ENCODE results near the gene MGME1. TPM values are rescaled to one million over a fixed set of nuclear protein-coding genes. Genes with fewer than 3 reads are reported as not detected.

Gene MGME1
- total and polyA plus RNA-seq, 2 of the 13 experiments (the other 11 are each of a cell fraction or from before 2014, with no cell fraction given) = 36.7 to 66.6 TPM

- TF ChIP-seq HNF4G (IDR thresholded peaks at IDR 0.05; ENCODE audit: borderline replicate concordance, low read depth, low read length) (no peak), HNF4G (CRISPR knock-in tag; IDR thresholded peaks at IDR 0.05; ENCODE audit: borderline replicate concordance, low read depth) (no peak), DPF2 (CRISPR knock-in tag; IDR thresholded peaks at IDR 0.05; ENCODE audit: borderline replicate concordance, low read depth) (no peak), NFRKB (IDR thresholded peaks at IDR 0.05) (no peak), PRDM15 (CRISPR knock-in tag; IDR thresholded peaks at IDR 0.05) (no peak), LRRFIP1 (CRISPR knock-in tag; conservative IDR thresholded peaks at IDR 0.05) (no peak), ZMYM3 (CRISPR knock-in tag; IDR thresholded peaks at IDR 0.05) (no peak; the same call in 1 of the 2 replicates), MYPOP (CRISPR knock-in tag; IDR thresholded peaks at IDR 0.05) (no peak), SNRNP70 (IDR thresholded peaks at IDR 0.05; ENCODE audit: low read depth, low read length) (no peak), SRSF1 (optimal IDR thresholded peaks at IDR 0.05; ENCODE audit: low read depth, low read length) (peak; percentile 20), ZNF761 (CRISPR knock-in tag; conservative IDR thresholded peaks at IDR 0.05) (no peak), ZNF674 (CRISPR knock-in tag; IDR thresholded peaks at IDR 0.05; ENCODE audit: low read depth) (no peak), THAP7 (CRISPR knock-in tag; IDR thresholded peaks at IDR 0.05) (0 out of 2 replicates have a peak, but pooled peaks have one; percentile 56), JUNB (CRISPR knock-in tag; IDR thresholded peaks at IDR 0.05; ENCODE audit: borderline replicate concordance) (no peak), ATF7 (IDR thresholded peaks at IDR 0.05) (no peak), ATF7 (CRISPR knock-in tag; IDR thresholded peaks at IDR 0.05) (no peak), ZNF564 (CRISPR knock-in tag; IDR thresholded peaks at IDR 0.05) (no peak), ZNF770 (CRISPR knock-in tag; IDR thresholded peaks at IDR 0.05) (no peak), FOSL2 (CRISPR knock-in tag; IDR thresholded peaks at IDR 0.05) (no peak)
Measured at GRCh38 chr20:18007534-18008292, 38.9 kb downstream of the MGME1 start (continued).

All from HepG2 (cell line).